Effector memory CD4-positive, alpha-beta T cell (primary cell): ENCODE measurements around the gene RPL27A.

Experiments used
- DNase-seq, 3 donors: peaks; one replicate each; pipeline ENCODE4 v3.0.0-alpha.2; 2020
- H3K27ac ChIP-seq: 2 replicates; pipeline ENCODE4 v1.7.0; 2013; ENCODE audit warnings: mild to moderate bottlenecking, low read length, moderate library complexity; ENCODE audit not compliant: insufficient read depth, poor library complexity, severe bottlenecking
- H3K27me3 ChIP-seq: replicated peaks from 2 replicates; pipeline ENCODE4 v1.7.0; 2013; ENCODE audit warnings: mild to moderate bottlenecking, low read length; ENCODE audit not compliant: insufficient read depth, control insufficient read depth, poor library complexity, severe bottlenecking
- H3K36me3 ChIP-seq: 2 replicates; pipeline ENCODE4 v1.7.0; 2013; ENCODE audit warnings: mild to moderate bottlenecking, low read length, moderate library complexity; ENCODE audit not compliant: control insufficient read depth, insufficient read depth
- H3K4me1 ChIP-seq: 2 replicates; pipeline ENCODE4 v1.7.0; 2013; ENCODE audit warnings: low read length, mild to moderate bottlenecking; ENCODE audit not compliant: control insufficient read depth, insufficient read depth, poor library complexity, severe bottlenecking
- H3K4me3 ChIP-seq: 2 replicates; pipeline ENCODE4 v1.7.0; 2013; ENCODE audit warnings: low read length, low read depth, mild to moderate bottlenecking; ENCODE audit not compliant: insufficient read depth, poor library complexity, severe bottlenecking
- H3K9me3 ChIP-seq: 2 replicates; pipeline ENCODE4 v1.7.0; 2013; ENCODE audit warnings: mild to moderate bottlenecking, low read length, moderate library complexity; ENCODE audit not compliant: control insufficient read depth

The RPL27A gene

DNA sequence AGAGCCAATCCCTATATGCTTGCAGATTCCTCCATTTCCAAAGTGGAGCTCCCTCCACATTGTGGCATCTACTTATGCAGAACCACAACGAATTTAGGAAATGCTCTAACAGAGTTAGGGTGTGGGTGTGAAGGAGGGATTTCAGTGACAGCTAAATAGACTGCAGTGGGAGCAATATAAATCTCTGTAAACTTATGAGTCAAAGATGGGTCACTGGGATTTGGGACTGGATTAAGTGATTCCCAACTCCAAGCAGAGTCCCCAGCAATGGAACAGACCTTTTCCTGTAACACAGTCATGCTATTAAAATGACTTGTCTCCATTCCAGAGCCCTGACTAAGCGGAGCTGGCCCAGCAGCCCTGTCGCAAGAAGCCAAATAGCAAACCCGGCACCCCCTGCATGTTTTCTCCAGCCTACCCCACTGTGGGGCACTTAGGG lies 36.6 kb downstream of the RPL27A start:
- H3K27me3 ChIP-seq: no peaks in the 10 kb centered on the region
- no peak for DNase-seq
- H3K4me1 ChIP-seq: no peaks in the 10 kb centered on the region
- H3K9me3 ChIP-seq: no peaks in the 10 kb centered on the region
- no peak overlapping the region for H3K4me3 ChIP-seq
- H3K27ac ChIP-seq: no peak overlapping the region
- no peaks in the 10 kb centered on the region for H3K36me3 ChIP-seq

DNA sequence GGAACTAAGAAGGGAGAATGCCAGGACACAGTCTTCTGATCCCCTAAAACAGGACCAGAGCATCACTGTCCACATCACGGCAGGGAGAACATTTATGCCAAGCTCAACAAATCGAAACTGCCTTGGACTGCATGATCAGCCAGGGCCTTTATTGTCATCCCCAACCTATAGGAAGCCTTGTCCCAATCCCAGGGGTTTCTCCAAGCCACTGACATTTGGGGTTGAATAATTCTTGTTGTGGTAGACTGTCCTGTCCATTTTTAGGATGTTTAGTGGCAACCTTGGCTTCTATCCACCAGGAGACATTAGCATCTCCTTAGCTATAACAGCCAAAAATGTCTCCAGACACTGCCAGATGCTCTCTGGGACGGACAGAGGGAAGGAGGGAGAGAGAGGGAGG lies 37.1 kb downstream of the RPL27A start:
- Histone ChIP-seq H3K36me3 (no peaks in the 10 kb centered on the region), H3K4me1 (no peaks in the 10 kb centered on the region), H3K9me3 (no peaks in the 10 kb centered on the region), H3K27me3 (no peaks in the 10 kb centered on the region), H3K27ac (no peak overlapping the region), H3K4me3 (no peak overlapping the region)
- no peak for DNase-seq

DNA sequence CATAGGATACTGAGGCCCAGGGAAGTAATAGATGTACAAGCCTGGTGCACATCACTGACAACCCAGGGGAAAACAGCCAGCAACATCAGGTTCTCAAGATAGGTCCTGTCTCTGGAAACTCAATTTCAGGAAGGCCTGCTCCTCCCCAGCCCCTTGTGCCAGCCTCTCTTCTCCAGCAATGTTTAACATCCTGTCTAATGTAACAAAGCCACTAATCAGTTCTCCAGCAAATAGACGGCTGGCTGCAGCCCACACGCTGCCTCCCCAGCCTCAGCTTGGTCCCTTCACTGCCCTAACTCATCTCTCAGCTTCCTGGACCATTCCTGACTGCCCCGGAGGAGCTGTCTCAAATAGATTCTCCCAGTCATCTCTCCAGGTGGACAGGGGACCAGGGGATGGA lies 37.8 kb downstream of the RPL27A start:
- Histone ChIP-seq H3K4me1 (no peaks in the 10 kb centered on the region), H3K36me3 (no peaks in the 10 kb centered on the region), H3K27me3 (no peaks in the 10 kb centered on the region), H3K9me3 (no peaks in the 10 kb centered on the region), H3K4me3 (no peak overlapping the region), H3K27ac (no peak overlapping the region)
- DNase-seq: no peak

DNA sequence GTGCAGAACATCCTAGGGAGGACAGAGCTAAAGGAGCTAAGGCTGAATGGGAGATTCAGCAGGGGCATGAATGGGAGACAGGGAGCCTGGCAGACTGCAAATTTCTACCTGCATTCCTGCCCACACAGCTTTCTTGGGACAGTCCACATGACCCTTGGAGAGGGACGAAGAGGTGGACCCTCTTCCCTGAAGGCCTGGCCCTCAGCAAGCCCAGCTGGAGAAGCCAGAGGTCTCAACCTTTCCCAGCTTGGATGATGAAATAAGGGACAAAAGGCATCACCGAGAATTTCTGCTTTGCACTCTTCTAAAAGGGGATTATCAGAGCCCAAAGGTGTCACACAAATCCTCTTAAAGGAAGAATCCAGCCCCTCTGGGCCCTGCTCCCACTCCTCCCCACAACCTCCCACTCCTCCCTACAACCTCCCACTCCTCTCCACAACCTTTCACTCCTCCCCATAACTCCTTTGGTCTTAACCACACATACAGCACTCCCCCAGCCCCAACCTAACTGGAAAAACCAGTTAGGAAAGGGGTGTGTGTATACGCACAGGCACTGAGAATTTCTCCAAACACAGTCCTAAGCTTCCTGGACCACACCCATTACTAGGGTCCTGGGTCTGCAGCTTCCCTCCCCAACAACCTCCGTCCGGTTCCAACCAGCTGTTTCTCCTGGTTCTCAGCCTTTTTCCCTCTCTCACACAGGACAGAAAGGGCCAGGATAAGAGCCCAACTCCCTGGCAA lies 38.4 kb downstream of the RPL27A start:
- H3K4me3 ChIP-seq: no peak overlapping the region
- H3K36me3 ChIP-seq: no peaks in the 10 kb centered on the region
- no peaks in the 10 kb centered on the region for H3K4me1 ChIP-seq
- H3K27ac ChIP-seq: no peak overlapping the region
- no peak for DNase-seq
- no peaks in the 10 kb centered on the region for H3K9me3 ChIP-seq
- no peaks in the 10 kb centered on the region for H3K27me3 ChIP-seq

DNA sequence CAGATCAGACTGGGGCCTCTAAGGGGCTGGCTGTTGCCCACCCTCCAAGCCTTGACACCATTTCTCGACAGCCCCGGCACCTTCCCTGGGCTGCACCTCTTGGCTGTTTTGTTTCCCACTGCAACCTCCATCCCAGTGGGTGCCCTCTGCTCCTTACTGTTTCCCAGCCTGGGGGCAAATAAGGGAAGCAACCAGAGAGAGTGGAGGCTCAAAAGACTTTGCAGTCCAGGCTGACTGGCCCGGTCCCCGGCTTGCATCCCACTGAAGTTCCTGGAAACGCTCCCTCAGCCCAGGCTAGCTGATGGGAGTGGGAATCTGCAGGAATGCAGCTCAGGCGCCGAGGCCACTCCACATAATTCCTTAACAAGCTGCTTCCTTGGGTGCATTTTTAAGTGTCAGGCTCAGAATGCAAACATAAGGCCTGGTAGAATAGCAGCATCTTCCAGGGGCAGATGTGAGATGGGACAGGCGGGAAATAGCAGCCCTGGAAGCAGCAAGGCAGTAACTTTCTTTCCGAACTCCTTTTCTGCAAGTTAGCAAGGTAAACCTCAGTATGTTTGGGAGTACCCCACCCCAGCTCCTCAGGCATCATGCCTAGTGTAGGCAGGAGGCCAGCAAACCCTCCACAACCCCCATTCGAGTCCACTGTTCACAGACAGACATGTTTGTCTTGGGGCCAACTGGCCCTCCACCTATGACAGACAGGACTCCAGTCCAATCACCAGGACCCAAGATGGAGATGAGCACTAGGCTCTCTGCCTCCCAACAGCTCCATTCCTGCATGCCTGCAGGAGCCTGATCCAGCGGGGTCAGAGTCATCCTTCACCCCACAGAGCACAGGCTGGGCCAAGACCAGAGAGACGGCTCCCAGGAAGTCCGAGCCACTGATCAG lies 39.3 kb downstream of the RPL27A start:
- Histone ChIP-seq H3K4me3 (no peak overlapping the region), H3K36me3 (no peaks in the 10 kb centered on the region), H3K9me3 (no peaks in the 10 kb centered on the region), H3K4me1 (no peaks in the 10 kb centered on the region), H3K27me3 (no peaks in the 10 kb centered on the region), H3K27ac (no peak overlapping the region)
- no peak for DNase-seq

DNA sequence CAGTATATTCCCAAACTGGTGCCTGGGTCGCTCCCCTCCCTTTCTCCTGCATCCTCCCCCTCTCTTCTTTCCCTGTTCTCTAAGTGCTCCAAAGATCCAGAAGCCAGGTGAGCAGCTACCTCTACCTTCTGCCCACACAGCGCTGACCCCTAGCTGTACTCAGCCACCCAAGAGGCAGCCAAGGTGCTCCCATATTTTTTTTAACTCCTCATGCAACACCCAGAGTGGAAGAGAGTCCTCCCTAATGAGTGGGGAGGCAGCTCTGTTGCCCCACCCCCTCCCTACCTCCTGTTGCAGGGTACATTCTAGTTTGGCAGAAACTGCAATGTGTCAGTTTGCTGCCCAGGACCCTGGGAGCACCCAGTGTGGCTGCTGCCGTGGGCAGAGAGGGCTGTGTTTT lies 40.2 kb downstream of the RPL27A start:
- Histone ChIP-seq H3K9me3 (no peaks in the 10 kb centered on the region), H3K27ac (no peak overlapping the region), H3K27me3 (no peaks in the 10 kb centered on the region), H3K36me3 (no peaks in the 10 kb centered on the region), H3K4me3 (no peak overlapping the region), H3K4me1 (no peaks in the 10 kb centered on the region)
- DNase-seq: no peak

DNA sequence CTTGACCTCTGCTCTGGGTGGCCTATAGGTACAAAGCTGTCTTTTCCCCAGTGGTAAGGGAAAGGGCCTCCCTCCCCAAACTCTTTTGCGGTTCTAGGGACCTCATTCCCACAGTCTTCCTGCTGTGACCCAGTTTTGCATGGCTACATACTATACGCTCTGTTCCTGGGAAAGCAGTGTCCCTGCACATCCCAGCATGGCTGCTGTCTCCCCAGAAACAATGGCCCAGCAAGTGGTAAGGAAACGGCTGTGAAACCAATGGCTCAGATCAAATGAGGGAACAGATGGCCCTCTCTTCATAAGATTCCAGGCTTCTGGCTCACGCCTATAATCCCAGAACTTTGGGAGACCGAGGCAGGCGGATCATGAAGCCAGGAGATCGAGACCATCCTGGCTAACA lies 41.1 kb downstream of the RPL27A start:
- H3K36me3 ChIP-seq: no peaks in the 10 kb centered on the region
- no peaks in the 10 kb centered on the region for H3K27me3 ChIP-seq
- no peak for DNase-seq
- H3K9me3 ChIP-seq: no peaks in the 10 kb centered on the region
- no peaks in the 10 kb centered on the region for H3K4me1 ChIP-seq
- no peak overlapping the region for H3K4me3 ChIP-seq
- no peak overlapping the region for H3K27ac ChIP-seq

DNA sequence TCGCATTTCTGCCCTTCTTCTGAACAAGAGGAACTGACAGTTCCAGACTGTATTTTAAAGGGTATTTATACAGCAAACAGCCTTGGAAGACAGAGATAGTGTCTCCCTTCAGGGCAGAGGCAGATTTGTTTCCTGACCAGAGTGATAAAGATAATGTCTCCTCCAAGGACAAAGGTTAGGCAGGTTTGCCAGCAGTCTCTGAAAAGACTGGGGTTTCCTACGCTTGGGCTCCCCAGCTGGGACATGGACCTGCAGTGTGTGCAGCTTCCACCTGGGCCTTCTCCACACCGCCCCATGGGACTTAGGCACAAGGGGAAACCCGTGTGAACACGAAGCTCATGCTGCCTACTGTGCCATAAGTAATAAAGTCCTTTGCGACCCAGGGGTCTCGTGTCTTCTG lies 42.1 kb downstream of the RPL27A start:
- H3K4me1 ChIP-seq: no peaks in the 10 kb centered on the region
- no peak for DNase-seq
- H3K36me3 ChIP-seq: no peaks in the 10 kb centered on the region
- no peak overlapping the region for H3K4me3 ChIP-seq
- no peak overlapping the region for H3K27ac ChIP-seq
- no peaks in the 10 kb centered on the region for H3K27me3 ChIP-seq
- no peaks in the 10 kb centered on the region for H3K9me3 ChIP-seq

DNA sequence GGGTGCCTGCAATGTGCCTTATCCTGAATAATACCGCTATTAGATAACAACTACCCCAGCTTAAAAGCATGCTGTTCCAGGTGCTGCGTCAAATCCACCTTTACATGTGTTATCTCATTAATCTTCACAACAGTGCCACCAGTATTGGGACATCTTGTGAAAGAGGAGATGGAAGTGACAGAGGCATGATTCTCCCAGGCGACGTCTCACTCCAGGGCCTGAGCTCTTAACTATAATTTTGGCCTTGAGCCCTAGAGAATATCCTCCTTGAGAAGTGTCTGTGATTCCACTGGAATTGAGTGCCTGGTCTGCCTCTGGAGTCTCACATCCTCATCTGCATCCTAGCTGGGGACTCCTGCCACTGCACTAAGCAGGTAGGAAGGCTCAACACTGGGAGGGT lies 43.8 kb downstream of the RPL27A start:
- H3K4me1 ChIP-seq: no peaks in the 10 kb centered on the region
- no peak for DNase-seq
- no peaks in the 10 kb centered on the region for H3K9me3 ChIP-seq
- H3K27me3 ChIP-seq: no peaks in the 10 kb centered on the region
- no peak overlapping the region for H3K4me3 ChIP-seq
- H3K27ac ChIP-seq: no peak overlapping the region
- H3K36me3 ChIP-seq: no peaks in the 10 kb centered on the region

DNA sequence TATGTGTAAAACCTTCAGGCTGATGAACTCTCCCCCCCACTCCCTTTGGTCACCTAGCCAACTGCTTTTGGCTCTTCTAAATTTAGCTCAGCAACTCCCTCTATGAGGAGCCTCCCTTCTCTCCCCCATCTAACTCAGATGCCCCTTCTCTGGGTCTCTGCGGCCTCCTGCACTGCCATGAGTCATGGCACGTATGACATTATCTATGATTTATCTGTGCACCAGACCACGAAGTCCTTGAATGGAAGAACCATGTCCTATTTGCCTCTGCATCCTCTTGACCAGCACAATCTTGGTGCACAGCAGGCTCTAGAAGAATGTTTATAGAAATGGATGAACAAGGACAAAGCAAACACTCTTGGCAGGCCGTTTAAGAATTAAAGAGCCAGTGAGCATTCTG lies 46.0 kb downstream of the RPL27A start:
- Histone ChIP-seq H3K27me3 (no peaks in the 10 kb centered on the region), H3K9me3 (no peaks in the 10 kb centered on the region), H3K36me3 (no peaks in the 10 kb centered on the region), H3K4me3 (no peak overlapping the region), H3K4me1 (no peaks in the 10 kb centered on the region), H3K27ac (no peak overlapping the region)
- DNase-seq: no peak
